ENCODE results near the gene SEPTIN11.
A peak's percentile ranks its signal among the peaks of the same experiment; 100 is the strongest.

The SEPTIN11 gene

DNA sequence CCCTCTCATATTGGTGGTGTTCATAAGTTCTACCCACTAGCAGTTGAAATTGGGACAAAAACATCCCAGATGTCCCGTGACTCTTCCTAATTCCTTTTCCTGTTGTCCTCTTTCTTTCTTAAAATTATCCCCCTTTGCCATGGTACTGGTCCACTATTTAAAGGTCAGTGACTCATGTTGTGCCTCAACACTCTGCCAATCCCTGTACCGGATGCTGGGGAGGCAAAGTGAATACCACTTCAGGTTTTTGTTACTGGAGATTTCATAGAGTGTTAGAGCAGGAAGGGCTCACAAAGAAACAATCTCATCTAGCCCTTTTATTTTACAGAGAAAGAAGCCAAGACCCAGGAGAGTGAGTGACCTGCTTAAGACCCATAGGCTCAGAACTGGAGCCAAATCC is 24.6 kb downstream of the SEPTIN11 start:
- no peak for DNase-seq (ENCODE audit: low read depth, low spot score)
- H3K27ac ChIP-seq = no peak overlapping the region

DNA sequence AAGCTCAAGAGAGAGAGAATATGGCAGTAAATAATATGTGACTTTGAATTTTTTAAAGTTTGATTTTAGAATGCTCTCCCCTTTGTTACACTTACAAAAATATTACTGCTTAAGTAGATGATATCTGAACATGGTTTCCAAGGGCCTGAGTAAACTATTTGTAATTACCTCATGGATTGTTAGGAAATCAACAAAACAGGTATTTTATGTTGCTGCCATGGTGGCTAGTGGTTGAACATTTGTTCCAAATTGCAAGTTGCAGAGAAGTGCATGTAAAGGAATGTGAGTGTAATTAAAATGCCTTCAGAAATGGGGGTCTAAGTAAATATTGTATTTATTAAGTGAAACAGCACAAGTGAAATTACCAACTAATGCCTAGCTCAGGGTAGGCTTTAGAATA is 27.6 kb downstream of the SEPTIN11 start:
- no peak for DNase-seq (ENCODE audit: low read depth, low spot score)
- peak overlapping the region; percentile 16 for H3K27ac ChIP-seq

- DNase-seq (ENCODE audit: low read depth, low spot score) = peak; percentile 18
- H3K27ac ChIP-seq = peak overlapping the region; percentile 16
Measured at GRCh38 chr4:76977736-76978350, 28.3 kb downstream of the SEPTIN11 start.

DNA sequence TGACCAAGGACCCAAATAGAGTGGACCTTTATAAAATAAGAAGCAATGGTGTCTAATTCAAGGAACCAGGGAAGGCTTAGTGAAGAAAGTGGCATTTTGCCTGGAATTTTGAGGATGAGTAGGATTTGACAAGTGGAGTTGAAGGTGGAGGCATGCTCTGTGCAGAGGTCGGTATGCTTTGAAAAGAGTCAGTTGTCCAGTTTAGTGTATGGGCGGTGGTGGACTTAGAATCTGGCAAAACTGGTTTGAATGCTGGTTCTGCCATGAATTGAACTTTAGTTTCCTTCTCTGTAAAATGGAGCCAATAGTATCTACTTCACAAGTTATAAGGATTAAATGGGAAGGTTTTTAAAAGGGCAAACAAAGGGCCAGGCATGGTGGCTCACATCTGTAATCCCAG is 29.7 kb downstream of the SEPTIN11 start:
- no peak overlapping the region for H3K27ac ChIP-seq
- no peak for DNase-seq (ENCODE audit: low read depth, low spot score)

- no peak for DNase-seq (ENCODE audit: low read depth, low spot score)
- no peak overlapping the region for H3K27ac ChIP-seq
Measured at GRCh38 chr4:76980261-76980660, 30.7 kb downstream of the SEPTIN11 start.

DNA sequence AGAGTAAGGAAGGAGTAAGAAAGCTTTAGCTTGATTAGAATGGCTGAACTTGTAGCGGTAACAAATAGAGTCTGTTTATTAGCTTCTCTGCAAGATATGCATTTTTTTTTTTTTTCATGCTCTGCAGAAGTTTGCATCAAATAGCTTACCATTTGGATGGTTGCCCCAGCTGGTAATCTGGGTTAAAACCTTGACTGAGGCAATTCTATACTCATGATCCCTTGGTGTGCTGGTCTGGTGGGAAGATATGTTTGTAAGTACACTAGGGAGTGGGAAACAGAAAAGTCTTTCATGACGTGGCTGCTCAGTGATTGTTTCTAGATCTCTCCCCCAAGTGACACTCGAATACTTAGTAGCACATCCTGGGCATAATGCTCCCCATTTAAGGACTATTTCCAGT is 32.1 kb downstream of the SEPTIN11 start:
- no peak overlapping the region for H3K27ac ChIP-seq
- no peak for DNase-seq (ENCODE audit: low read depth, low spot score)

DNA sequence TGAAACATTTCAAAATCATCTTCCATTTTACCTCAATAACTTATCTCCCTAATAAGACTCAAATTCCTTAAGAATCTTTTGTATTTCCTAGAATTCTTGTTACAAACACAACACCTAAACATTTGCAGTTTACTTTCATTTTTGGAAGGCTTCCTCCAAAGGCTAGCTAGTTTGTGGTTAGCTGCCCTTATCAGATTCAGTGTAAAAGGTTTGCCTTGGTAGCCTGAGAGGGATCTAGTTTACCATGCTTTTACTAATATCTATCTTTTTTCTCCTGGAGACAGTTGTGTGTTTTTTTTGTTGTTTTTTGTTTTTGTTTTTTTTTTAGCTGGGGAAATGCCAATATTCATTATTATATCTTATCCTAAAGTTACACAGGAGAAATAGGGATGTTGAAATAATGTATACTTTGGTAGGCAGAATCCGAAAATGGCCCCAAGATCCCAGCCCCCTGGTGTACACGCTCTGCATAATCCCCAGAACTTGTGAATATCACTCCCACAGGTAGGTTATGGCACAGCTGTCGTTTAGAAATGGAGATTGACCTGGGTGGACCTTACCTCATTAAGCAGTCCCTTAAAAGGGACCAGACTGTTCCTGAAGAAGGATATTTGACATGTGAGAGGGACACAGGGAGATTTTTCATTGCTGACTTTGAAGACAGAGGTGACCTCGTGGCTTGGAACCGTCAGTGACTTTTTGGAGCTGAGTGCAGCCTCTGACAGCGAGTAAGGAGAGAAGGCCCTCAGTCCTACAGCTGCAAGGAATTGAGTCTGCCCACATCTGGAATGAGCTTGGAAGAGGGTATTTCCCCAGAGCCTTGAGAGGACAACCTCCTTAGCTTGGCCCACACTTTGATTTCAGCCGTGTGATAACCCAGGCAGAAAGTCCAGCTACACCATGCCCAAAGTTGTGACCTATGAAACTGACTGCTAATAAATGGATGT is 33.4 kb downstream of the SEPTIN11 start:
- no peak for DNase-seq (ENCODE audit: low read depth, low spot score)
- no peak overlapping the region for H3K27ac ChIP-seq

GRCh38 chr4:76984127-76984526 is 34.6 kb downstream of the SEPTIN11 start:
- H3K27ac ChIP-seq = no peak overlapping the region
- DNase-seq (ENCODE audit: low read depth, low spot score) = no peak

- DNase-seq (ENCODE audit: low read depth, low spot score) = no peak
- no peak overlapping the region for H3K27ac ChIP-seq
Measured at GRCh38 chr4:76984788-76985211, 35.2 kb downstream of the SEPTIN11 start.

DNA sequence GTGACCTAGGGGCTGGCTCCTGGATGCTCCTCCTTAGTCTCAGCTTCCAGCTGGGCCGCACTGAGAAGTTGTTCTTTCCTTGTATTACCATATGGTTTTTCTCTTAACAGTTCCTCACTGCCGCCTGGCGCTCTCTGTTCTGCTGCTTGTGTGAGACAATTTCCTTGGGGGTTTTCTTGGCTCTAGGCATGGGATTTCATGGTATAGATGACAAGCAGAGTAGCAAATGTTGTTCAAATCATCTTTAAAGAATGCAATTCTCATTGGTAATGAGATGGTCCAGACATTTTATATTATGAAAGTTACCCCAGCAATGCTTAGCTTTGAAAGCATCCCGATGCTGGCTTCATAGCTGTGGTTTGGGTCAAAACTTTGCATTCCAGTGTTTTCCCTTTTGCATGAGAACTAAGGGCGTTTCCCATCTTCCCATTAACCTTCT is 37.6 kb downstream of the SEPTIN11 start:
- H3K27ac ChIP-seq = no peak overlapping the region
- no peak for DNase-seq (ENCODE audit: low read depth, low spot score)

GRCh38 chr4:76987685-76988084 is 38.1 kb downstream of the SEPTIN11 start:
- H3K27ac ChIP-seq = no peak overlapping the region
- DNase-seq (ENCODE audit: low read depth, low spot score) = no peak

- no peak for DNase-seq (ENCODE audit: low read depth, low spot score)
- H3K27ac ChIP-seq = no peak overlapping the region
Measured at GRCh38 chr4:76989391-76990061, 40.0 kb downstream of the SEPTIN11 start.

DNA sequence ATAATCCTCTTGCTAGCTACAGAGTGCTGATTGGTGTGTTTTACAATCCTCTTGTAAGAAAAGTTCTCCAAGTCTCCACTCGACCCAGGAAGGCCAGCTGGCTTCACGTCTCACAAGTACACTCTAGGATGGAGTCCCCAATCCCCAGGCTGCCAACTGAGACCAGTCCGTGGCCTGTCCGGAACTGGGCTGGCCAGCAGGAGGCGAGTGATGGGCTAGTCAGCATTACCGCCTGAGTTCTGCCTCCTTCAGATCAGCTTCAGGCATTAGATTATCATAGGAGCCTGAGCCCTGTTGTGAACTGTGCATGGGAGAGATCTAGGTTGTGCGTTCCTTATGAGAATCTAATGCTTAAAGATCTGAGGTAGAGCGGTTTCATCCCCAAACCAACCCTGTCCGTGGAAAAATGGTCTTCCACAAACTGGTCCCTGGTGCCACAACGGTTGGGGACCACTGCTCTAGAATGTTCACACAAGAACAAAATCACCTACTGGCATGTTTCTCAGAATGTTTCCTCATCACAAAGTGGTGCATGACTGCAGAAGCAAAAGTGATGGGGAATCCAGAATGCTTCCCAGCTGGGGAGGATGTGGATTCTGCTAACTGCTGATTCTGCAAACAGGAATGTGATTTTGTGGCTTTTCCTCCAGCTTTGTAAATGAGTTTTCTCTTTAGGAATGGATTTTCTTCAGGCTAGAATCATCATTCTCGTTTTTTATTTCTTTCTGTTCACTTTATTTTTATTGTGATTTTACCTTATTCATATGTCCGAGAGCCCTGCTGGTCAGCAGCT is 40.9 kb downstream of the SEPTIN11 start:
- no peak for DNase-seq (ENCODE audit: low read depth, low spot score)
- no peak overlapping the region for H3K27ac ChIP-seq

- H3K27ac ChIP-seq = no peak overlapping the region
- DNase-seq (ENCODE audit: low read depth, low spot score) = no peak
Measured at GRCh38 chr4:76991161-76991660, 41.7 kb downstream of the SEPTIN11 start.

GRCh38 chr4:76993787-76994641 is 44.5 kb downstream of the SEPTIN11 start:
- H3K27ac ChIP-seq = no peak overlapping the region
- DNase-seq (ENCODE audit: low read depth, low spot score) = no peak

DNA sequence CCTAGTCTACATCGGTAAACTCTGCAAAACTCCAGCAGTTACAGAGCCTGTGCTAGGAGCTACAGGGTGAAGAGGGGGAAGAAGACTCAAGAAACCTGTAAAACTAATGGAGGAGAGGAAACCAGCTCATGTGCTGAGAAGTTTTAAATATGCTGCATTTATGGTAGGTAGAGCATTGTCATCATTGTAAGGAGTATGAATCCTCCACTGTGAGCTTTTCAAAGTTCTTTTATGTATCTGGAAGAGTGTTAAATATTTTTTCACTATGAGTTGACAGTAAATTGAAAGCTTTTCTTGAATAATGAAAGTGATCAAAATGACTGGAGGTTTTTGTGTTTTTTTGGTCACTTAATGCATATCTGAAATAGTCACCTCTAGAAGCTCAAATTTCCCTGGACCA is 46.2 kb downstream of the SEPTIN11 start:
- H3K27ac ChIP-seq = no peak overlapping the region
- DNase-seq (ENCODE audit: low read depth, low spot score) = no peak

DNA sequence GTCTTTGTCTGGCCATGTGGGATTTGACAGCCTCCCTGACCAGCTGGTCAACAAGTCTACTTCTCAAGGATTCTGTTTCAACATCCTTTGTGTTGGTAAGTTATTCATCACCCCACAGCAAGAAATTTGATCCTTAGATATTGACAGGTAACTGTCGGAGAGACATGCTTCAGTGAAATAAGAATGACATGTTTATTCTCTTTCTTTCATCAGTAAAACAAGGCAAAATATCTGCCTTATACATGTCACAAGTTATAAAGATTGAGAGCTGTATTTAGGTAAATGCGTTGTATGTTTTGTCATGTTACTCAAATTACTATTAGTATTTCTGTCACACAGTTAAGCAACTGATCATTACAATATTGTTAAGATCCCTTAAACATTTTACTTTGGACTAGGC is 46.9 kb downstream of the SEPTIN11 start:
- no peak overlapping the region for H3K27ac ChIP-seq
- DNase-seq (ENCODE audit: low read depth, low spot score) = no peak

DNA sequence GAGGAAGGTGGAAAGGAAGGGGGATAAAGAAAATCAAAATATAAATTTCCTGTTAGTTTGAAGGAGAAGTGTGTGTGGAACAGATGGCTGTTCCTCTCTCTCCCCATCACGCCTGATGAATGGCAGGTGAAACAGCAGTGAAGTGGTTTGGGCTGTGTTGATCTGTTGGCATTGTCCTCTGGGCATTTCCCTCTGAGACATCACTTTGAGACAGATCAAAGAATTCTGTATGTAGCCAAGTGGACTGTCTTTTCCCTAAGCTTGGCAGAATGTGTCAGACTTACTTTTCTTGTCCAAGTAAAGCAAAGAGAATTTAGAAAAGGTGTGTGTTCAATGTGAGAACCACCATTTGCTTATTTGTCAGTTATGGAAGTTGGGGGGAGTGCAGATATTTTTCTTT is 47.5 kb downstream of the SEPTIN11 start:
- no peak overlapping the region for H3K27ac ChIP-seq
- no peak for DNase-seq (ENCODE audit: low read depth, low spot score)

DNA sequence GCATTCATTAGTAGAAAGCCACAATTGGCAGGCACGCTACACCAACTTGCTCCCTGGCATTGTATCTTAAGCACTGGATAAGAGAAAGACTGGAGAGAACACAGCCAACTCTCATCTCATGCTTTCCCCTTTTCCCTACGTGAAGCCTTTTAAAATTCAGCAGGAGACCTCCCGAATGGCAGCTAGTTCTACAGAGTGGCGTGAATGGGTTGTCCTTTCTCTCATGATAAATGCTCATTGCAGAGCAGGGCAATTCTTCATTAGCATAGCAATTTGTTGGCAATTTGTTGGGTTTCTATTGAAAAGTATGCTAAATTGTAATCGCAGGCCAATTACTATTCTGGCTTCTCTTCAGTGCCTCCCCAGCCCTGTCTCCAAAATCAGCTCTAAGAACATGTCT is 48.0 kb downstream of the SEPTIN11 start:
- no peak overlapping the region for H3K27ac ChIP-seq
- no peak for DNase-seq (ENCODE audit: low read depth, low spot score)

Measured in epithelial cell of prostate (primary cell).